Neural cell (in vitro differentiated cells): Measurements from ENCODE around the gene MYOCOS. TPM values are rescaled to one million over a fixed set of nuclear protein-coding genes. Genes with fewer than 3 reads are reported as not detected.

ENCODE experiments used
- H2AFZ ChIP-seq: fragments of 200-600, 300-800 bp; sonication (generic), shearing (Covaris generic); 2 replicates; pipeline ENCODE4 v1.6.0; 2014; ENCODE audit warnings: low read depth, mild to moderate bottlenecking, antibody characterized with exemption, low read length, moderate library complexity
- H3F3A ChIP-seq: fragments of 200-600 bp; shearing (Covaris generic); 2 replicates; pipeline ENCODE4 v1.6.1; 2016; ENCODE audit warnings: mild to moderate bottlenecking, moderate library complexity, mixed read lengths, antibody characterized with exemption, low read length; ENCODE audit not compliant: insufficient read depth, poor library complexity, severe bottlenecking
- H3K27ac ChIP-seq: fragments of 200-600, 300-800 bp; sonication (generic), shearing (Covaris generic); 2 replicates; pipeline ENCODE4 v1.5.1; 2014; ENCODE audit warnings: mild to moderate bottlenecking, low read length, moderate library complexity
- H3K27me3 ChIP-seq: fragments of 300-800, 200-600 bp; sonication (generic), shearing (Covaris generic); 2 replicates; pipeline ENCODE4 v1.6.0; 2014; ENCODE audit warnings: mild to moderate bottlenecking, low read depth, low read length, moderate library complexity; ENCODE audit not compliant: insufficient read depth
- H3K36me3 ChIP-seq: fragments of 300-800, 200-600 bp; sonication (generic), shearing (Covaris generic); 2 replicates; pipeline ENCODE4 v1.5.1; 2014; ENCODE audit warnings: mild to moderate bottlenecking, antibody characterized with exemption, low read length, moderate library complexity; ENCODE audit not compliant: insufficient read depth
- H3K4me2 ChIP-seq: fragments of 300-800, 200-600 bp; sonication (generic), shearing (Covaris generic); 2 replicates; pipeline ENCODE4 v1.6.0; 2014; ENCODE audit warnings: mild to moderate bottlenecking, low read length
- H3K4me3 ChIP-seq: fragments of 300-800, 200-600 bp; sonication (generic), shearing (Covaris generic); 2 replicates; pipeline ENCODE4 v1.5.1; 2014; ENCODE audit warnings: mild to moderate bottlenecking, low read length, moderate library complexity
- H3K79me2 ChIP-seq: fragments of 200-600 bp; shearing (Covaris generic); replicated peaks from 2 replicates; pipeline ENCODE4 v1.6.0; 2014; ENCODE audit warnings: mild to moderate bottlenecking, low read length, moderate library complexity; ENCODE audit not compliant: insufficient read depth
- H3K9ac ChIP-seq: fragments of 300-800, 200-600 bp; sonication (generic), shearing (Covaris generic); 2 replicates; pipeline ENCODE4 v1.6.1; 2016; ENCODE audit warnings: mild to moderate bottlenecking, low read length, mixed read lengths
- H3K9me2 ChIP-seq: fragments of 200-600 bp; shearing (Covaris generic); 2 replicates; pipeline ENCODE4 v1.6.1; 2016; ENCODE audit warnings: mild to moderate bottlenecking, low read length, mixed read lengths; ENCODE audit not compliant: insufficient read depth
- H3K9me3 ChIP-seq: fragments of 200-600, 300-800 bp; sonication (generic), shearing (Covaris generic); 2 replicates; pipeline ENCODE4 v1.6.1; 2016; ENCODE audit warnings: mild to moderate bottlenecking, mixed run types, low read length, moderate library complexity, mixed read lengths
- H4K20me1 ChIP-seq: fragments of 200-600 bp; shearing (Covaris generic); 2 replicates; pipeline ENCODE4 v1.6.1; 2016; ENCODE audit warnings: mild to moderate bottlenecking, mixed run types; ENCODE audit not compliant: insufficient read depth
- EP300 ChIP-seq: fragments of 450-650 bp; conservative IDR thresholded peaks from 2 replicates; pipeline ENCODE4 v1.6.1; 2014; ENCODE audit warnings: antibody characterized with exemption, mild to moderate bottlenecking, moderate library complexity; ENCODE audit not compliant: poor library complexity, severe bottlenecking
- EZH2 ChIP-seq: fragments of 200-600, 300-800 bp; shearing (Covaris generic), sonication (generic); IDR thresholded peaks from 2 replicates; pipeline ENCODE4 v1.6.1; 2014; ENCODE audit warnings: antibody characterized with exemption, low read length, borderline replicate concordance, mild to moderate bottlenecking; ENCODE audit not compliant: insufficient read depth, poor library complexity, severe bottlenecking
- MXI1 ChIP-seq: fragments of 450-650 bp; conservative IDR thresholded peaks from 2 replicates; pipeline ENCODE4 v1.6.1; 2014; ENCODE audit warnings: antibody characterized with exemption, mild to moderate bottlenecking; ENCODE audit not compliant: poor library complexity, severe bottlenecking
- POLR2AphosphoS5 ChIP-seq: IDR thresholded peaks from 2 replicates; pipeline ENCODE4 v1.6.1; 2012
- RAD21 ChIP-seq: fragments of 450-650 bp; conservative IDR thresholded peaks from 2 replicates; pipeline ENCODE4 v1.6.1; 2014; ENCODE audit warnings: antibody characterized with exemption, mild to moderate bottlenecking, moderate library complexity
- SMC3 ChIP-seq: fragments of 450-650 bp; conservative IDR thresholded peaks from 2 replicates; pipeline ENCODE4 v1.6.1; 2014; ENCODE audit warnings: antibody characterized with exemption, mild to moderate bottlenecking, moderate library complexity; ENCODE audit not compliant: poor library complexity
- TAF1 ChIP-seq: IDR thresholded peaks from 2 replicates; pipeline ENCODE4 v1.6.1; 2012; ENCODE audit warnings: low read depth
- polyA plus RNA-seq: library from polyadenylated mRNA; depleted of rRNA; stranded (reverse); fragments of >200 nt; gene quantifications from 2 replicates; pipeline ENCODE4 v1.2.3, GENCODE V29; 2014
- TF ChIP-seq, protein P1 (sequence below): fragments of 450-650 bp; IDR thresholded peaks from 2 replicates; pipeline ENCODE4 v1.5.1; 2014; ENCODE audit warnings: antibody characterized with exemption, mild to moderate bottlenecking, moderate library complexity; ENCODE audit not compliant: poor library complexity, severe bottlenecking
- TF ChIP-seq, protein P2 (sequence below): IDR thresholded peaks from 2 replicates; pipeline ENCODE4 v1.6.1; 2012; ENCODE audit warnings: borderline replicate concordance

The MYOCOS gene
- polyA plus RNA-seq, 1 donor from 2014 or later, result not detected

DNA sequence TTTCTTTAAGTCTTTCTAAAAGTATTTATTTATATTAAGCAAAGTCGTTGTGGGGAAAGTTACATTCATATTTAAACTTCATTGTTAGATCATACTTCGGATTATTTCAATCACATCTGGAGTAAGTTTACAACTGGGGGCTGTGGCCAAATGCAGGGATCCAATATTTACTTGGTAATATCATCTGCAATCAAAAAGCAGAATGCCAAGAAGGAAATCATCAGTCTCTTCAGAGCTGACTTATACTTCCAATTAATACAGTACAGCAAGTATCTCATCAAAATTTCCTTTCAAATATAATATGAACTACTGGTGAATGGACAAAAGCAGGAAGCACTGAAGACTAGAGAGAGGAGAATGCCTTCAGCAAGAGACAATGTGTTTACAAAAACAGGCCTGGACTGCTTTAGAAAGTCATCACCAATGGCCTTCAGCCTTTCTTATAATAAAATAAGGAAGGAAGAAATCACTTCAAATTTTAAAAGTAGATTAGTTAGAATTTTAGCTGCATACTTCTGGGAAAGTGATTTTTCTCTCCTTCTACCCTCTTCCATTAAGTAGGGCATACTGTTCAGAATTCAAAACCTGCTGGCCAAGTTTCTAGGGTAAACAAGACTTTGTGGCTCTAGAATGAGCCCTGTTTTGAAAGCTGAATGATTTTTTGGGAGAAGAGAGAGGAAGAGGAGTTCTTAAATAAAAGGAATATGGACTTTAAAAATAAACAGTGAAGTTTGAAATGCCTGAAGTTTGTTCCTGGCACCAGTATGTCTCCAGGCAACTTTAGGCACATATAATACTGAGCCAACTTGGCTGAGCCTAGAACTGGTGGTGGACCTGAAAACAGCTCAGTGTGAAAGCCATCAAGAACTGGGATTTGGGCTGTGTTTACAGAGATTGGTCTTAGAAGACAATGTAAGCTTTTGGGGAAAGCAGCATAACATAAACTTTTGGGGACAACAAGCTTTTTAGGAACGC is 52.7 kb downstream of the MYOCOS start:
- no peak overlapping the region for H2AFZ ChIP-seq

More for the DNA sequence above, 52.7 kb downstream of the MYOCOS start:
- H3K79me2 ChIP-seq, result no peaks in the 10 kb centered on the region
- TF ChIP-seq, protein P1, sequence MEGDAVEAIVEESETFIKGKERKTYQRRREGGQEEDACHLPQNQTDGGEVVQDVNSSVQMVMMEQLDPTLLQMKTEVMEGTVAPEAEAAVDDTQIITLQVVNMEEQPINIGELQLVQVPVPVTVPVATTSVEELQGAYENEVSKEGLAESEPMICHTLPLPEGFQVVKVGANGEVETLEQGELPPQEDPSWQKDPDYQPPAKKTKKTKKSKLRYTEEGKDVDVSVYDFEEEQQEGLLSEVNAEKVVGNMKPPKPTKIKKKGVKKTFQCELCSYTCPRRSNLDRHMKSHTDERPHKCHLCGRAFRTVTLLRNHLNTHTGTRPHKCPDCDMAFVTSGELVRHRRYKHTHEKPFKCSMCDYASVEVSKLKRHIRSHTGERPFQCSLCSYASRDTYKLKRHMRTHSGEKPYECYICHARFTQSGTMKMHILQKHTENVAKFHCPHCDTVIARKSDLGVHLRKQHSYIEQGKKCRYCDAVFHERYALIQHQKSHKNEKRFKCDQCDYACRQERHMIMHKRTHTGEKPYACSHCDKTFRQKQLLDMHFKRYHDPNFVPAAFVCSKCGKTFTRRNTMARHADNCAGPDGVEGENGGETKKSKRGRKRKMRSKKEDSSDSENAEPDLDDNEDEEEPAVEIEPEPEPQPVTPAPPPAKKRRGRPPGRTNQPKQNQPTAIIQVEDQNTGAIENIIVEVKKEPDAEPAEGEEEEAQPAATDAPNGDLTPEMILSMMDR, result no peak
- TF ChIP-seq MXI1 (no peak), EZH2 (no peak), SMC3 (no peak), EP300 (no peak), TAF1 (no peak), POLR2AphosphoS5 (no peak), RAD21 (no peak)
- TF ChIP-seq, protein P2, sequence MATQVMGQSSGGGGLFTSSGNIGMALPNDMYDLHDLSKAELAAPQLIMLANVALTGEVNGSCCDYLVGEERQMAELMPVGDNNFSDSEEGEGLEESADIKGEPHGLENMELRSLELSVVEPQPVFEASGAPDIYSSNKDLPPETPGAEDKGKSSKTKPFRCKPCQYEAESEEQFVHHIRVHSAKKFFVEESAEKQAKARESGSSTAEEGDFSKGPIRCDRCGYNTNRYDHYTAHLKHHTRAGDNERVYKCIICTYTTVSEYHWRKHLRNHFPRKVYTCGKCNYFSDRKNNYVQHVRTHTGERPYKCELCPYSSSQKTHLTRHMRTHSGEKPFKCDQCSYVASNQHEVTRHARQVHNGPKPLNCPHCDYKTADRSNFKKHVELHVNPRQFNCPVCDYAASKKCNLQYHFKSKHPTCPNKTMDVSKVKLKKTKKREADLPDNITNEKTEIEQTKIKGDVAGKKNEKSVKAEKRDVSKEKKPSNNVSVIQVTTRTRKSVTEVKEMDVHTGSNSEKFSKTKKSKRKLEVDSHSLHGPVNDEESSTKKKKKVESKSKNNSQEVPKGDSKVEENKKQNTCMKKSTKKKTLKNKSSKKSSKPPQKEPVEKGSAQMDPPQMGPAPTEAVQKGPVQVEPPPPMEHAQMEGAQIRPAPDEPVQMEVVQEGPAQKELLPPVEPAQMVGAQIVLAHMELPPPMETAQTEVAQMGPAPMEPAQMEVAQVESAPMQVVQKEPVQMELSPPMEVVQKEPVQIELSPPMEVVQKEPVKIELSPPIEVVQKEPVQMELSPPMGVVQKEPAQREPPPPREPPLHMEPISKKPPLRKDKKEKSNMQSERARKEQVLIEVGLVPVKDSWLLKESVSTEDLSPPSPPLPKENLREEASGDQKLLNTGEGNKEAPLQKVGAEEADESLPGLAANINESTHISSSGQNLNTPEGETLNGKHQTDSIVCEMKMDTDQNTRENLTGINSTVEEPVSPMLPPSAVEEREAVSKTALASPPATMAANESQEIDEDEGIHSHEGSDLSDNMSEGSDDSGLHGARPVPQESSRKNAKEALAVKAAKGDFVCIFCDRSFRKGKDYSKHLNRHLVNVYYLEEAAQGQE, result no peak
- H3K4me3 ChIP-seq, result no peak overlapping the region
- H3F3A ChIP-seq, result no peaks in the 10 kb centered on the region
- H3K4me2 ChIP-seq, result no peak overlapping the region
- H3K27me3 ChIP-seq, result no peaks in the 10 kb centered on the region
- H3K36me3 ChIP-seq, result no peaks in the 10 kb centered on the region
- no peaks in the 10 kb centered on the region for H3K9me2 ChIP-seq
- H3K27ac ChIP-seq, result no peak overlapping the region
- no peaks in the 10 kb centered on the region for H3K9me3 ChIP-seq
- no peak overlapping the region for H3K9ac ChIP-seq
- H4K20me1 ChIP-seq, result no peaks in the 10 kb centered on the region

Other genes with a start within 250 kb of the MYOCOS start
- 42.4 and 47.6 TPM in 2 replicates for gene PRRC2C, start 136.7 kb upstream of the MYOCOS start, polyA plus RNA-seq
- not detected in 2 replicates for gene MYOC, start 30.4 kb downstream of the MYOCOS start, polyA plus RNA-seq
- 24.2 and 28.0 TPM in 2 replicates for gene VAMP4, start 119.8 kb downstream of the MYOCOS start, polyA plus RNA-seq
- gene METTL13, start 159.4 kb downstream of the MYOCOS start, polyA plus RNA-seq, result 8.4 and 15.6 TPM in 2 replicates
- 33.2 and 37.1 TPM in 2 replicates for gene DNM3, start 219.3 kb downstream of the MYOCOS start, polyA plus RNA-seq